Effector memory CD4-positive, alpha-beta T cell (primary cell): ENCODE results near the gene PNPLA8.
"Not testable (repeated sequence)": the region's sequence is repeated elsewhere in the genome, so short reads cannot be mapped to it uniquely, and the experiment has no call there.

Experiments
- DNase-seq, 3 donors: peaks; one replicate each; pipeline ENCODE4 v3.0.0-alpha.2; 2020
- H3K27ac ChIP-seq: 2 replicates; pipeline ENCODE4 v1.7.0; 2013; ENCODE audit warnings: mild to moderate bottlenecking, low read length, moderate library complexity; ENCODE audit not compliant: insufficient read depth, poor library complexity, severe bottlenecking
- H3K27me3 ChIP-seq: replicated peaks from 2 replicates; pipeline ENCODE4 v1.7.0; 2013; ENCODE audit warnings: mild to moderate bottlenecking, low read length; ENCODE audit not compliant: insufficient read depth, control insufficient read depth, poor library complexity, severe bottlenecking
- H3K36me3 ChIP-seq: 2 replicates; pipeline ENCODE4 v1.7.0; 2013; ENCODE audit warnings: mild to moderate bottlenecking, low read length, moderate library complexity; ENCODE audit not compliant: control insufficient read depth, insufficient read depth
- H3K4me1 ChIP-seq: 2 replicates; pipeline ENCODE4 v1.7.0; 2013; ENCODE audit warnings: low read length, mild to moderate bottlenecking; ENCODE audit not compliant: control insufficient read depth, insufficient read depth, poor library complexity, severe bottlenecking
- H3K4me3 ChIP-seq: 2 replicates; pipeline ENCODE4 v1.7.0; 2013; ENCODE audit warnings: low read length, low read depth, mild to moderate bottlenecking; ENCODE audit not compliant: insufficient read depth, poor library complexity, severe bottlenecking
- H3K9me3 ChIP-seq: 2 replicates; pipeline ENCODE4 v1.7.0; 2013; ENCODE audit warnings: mild to moderate bottlenecking, low read length, moderate library complexity; ENCODE audit not compliant: control insufficient read depth

The PNPLA8 gene

GRCh38 chr7:108486291-108486966 is 39.5 kb downstream of the PNPLA8 start:
- Histone ChIP-seq H3K36me3 (peaks cover 23% of the 10 kb centered on the region), H3K27ac (no peak overlapping the region), H3K4me1 (no peaks in the 10 kb centered on the region), H3K9me3 (no peaks in the 10 kb centered on the region), H3K27me3 (no peaks in the 10 kb centered on the region), H3K4me3 (no peak overlapping the region)
- no peak for DNase-seq

DNA sequence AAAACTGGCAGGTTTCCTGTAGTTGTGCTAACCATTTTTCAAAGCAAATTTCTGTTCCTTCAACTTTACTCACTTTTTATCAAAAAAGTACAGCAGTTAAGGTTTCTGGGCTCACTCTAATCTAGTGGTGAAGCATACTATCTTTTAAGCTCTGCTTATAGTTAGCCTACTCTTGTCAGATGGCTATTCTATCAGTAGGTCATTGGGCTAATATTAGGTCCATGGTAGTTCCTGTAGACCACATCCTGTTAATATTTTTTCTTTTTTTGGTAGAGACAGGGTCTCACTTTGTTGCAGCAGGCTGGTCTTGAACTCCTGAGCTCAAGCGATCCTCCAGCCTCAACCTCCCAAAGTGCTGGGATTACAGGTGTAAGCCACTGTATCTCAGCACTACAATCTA is 41.8 kb downstream of the PNPLA8 start:
- Histone ChIP-seq H3K36me3 (peaks cover 18% of the 10 kb centered on the region), H3K4me3 (no peak overlapping the region), H3K4me1 (no peaks in the 10 kb centered on the region), H3K9me3 (no peaks in the 10 kb centered on the region), H3K27ac (no peak overlapping the region), H3K27me3 (no peaks in the 10 kb centered on the region)
- DNase-seq, result no peak

DNA sequence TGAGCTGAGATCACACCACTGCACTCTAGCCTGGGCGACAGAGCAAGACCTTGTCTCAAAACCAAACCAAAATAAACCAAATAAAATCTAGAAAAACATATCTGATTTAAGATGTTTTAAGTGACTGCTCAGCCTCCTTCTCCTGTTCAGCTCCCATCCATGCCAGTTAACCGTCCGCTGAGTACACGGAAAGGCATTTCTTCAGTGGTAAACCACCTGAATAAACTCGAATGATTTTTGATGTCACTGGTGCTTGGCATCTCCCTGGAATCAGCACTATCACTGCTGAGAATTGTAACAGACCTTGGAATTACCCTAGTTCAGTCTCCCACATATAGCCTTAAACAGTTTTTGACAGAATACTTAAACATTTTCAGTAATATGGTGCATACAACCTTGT is 45.6 kb downstream of the PNPLA8 start:
- no peak for DNase-seq
- H3K36me3 ChIP-seq, result peaks cover 28% of the 10 kb centered on the region

DNA sequence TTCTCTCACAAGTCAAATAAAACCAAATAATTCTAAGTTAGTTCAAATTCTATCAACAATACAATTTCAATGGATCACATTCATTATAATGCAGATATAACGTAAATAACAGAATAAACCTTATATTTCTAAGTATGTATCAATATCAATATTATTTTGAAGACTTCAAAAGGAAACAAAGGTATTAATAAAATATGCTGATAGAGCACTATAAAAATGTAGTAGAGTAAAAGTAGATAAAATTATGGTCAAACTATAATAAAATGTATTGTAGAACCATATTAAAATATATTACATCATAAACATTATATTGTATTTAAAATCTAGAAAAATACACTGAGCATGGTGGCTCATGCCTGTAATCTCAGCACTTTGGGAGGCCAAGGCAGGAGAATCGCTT is 46.2 kb downstream of the PNPLA8 start:
- H3K27ac ChIP-seq, result no peak overlapping the region
- H3K4me1 ChIP-seq, result no peaks in the 10 kb centered on the region
- DNase-seq, result no peak
- H3K36me3 ChIP-seq, result peaks cover 27% of the 10 kb centered on the region
- no peaks in the 10 kb centered on the region for H3K9me3 ChIP-seq
- H3K27me3 ChIP-seq, result no peaks in the 10 kb centered on the region
- H3K4me3 ChIP-seq, result no peak overlapping the region

More for the DNA sequence above, 45.6 kb downstream of the PNPLA8 start:
- Histone ChIP-seq H3K4me3 (no peak overlapping the region), H3K4me1 (no peaks in the 10 kb centered on the region), H3K27ac (no peak overlapping the region), H3K9me3 (no peaks in the 10 kb centered on the region), H3K27me3 (no peaks in the 10 kb centered on the region)

GRCh38 chr7:108479118-108479517 is 46.8 kb downstream of the PNPLA8 start:
- Histone ChIP-seq H3K36me3 (peaks cover 27% of the 10 kb centered on the region), H3K27me3 (no peaks in the 10 kb centered on the region), H3K27ac (no peak overlapping the region), H3K4me1 (no peaks in the 10 kb centered on the region), H3K9me3 (no peaks in the 10 kb centered on the region), H3K4me3 (no peak overlapping the region)
- DNase-seq, result no peak

DNA sequence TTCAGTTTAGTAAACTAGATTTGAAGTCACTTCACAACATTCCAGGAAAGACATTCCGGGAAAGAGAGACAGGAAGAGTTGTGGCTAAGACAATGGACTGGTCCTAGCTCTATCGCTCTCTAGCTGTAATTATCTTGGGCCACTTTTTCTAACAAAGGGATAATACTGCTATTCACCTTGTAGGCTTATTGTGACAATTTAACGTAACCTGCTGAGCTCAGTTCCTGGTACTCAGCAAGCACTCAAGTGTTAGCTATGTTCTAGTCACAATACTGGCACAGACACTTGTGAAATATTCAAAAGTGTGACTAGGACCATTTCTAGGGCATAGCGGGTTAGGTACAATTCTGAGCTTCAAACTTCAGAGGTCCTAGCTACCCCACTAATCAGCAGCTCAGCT is 57.7 kb downstream of the PNPLA8 start:
- no peak for DNase-seq
- Histone ChIP-seq H3K27me3 (no peaks in the 10 kb centered on the region), H3K27ac (no peak overlapping the region), H3K4me1 (no peaks in the 10 kb centered on the region), H3K9me3 (no peaks in the 10 kb centered on the region), H3K36me3 (no peaks in the 10 kb centered on the region), H3K4me3 (no peak overlapping the region)

DNA sequence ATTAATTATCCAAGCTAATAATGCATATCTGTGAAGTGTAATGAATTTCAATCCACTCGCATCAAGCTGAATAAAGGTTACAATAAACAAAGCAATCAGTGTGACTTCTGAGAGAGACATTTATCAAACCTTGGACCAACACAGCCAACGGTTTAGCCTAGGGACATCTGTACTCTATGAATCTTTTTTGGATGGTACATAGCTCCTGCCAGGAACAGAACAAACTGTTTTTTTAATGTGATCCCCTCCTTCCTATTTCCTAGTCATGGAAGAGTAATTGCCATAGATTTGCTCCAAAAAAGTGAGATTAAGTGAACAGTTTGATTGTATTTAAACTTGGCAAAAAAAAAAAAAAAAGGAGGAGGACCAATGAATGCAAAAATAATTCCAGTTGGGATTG is 58.5 kb downstream of the PNPLA8 start:
- no peaks in the 10 kb centered on the region for H3K27me3 ChIP-seq
- H3K4me3 ChIP-seq, result no peak overlapping the region
- no peaks in the 10 kb centered on the region for H3K36me3 ChIP-seq
- H3K9me3 ChIP-seq, result no peaks in the 10 kb centered on the region
- H3K4me1 ChIP-seq, result no peaks in the 10 kb centered on the region
- no peak for DNase-seq
- no peak overlapping the region for H3K27ac ChIP-seq

GRCh38 chr7:108466322-108466721 is 59.6 kb downstream of the PNPLA8 start:
- not testable (repeated sequence) for DNase-seq, H3K4me1 ChIP-seq, H3K36me3 ChIP-seq, H3K9me3 ChIP-seq, H3K27me3 ChIP-seq, H3K4me3 ChIP-seq, H3K27ac ChIP-seq

GRCh38 chr7:108464743-108465142 is 61.2 kb downstream of the PNPLA8 start:
- H3K27me3 ChIP-seq, result no peaks in the 10 kb centered on the region
- H3K9me3 ChIP-seq, result no peaks in the 10 kb centered on the region
- H3K27ac ChIP-seq, result no peak overlapping the region
- no peaks in the 10 kb centered on the region for H3K4me1 ChIP-seq
- DNase-seq, result no peak
- no peaks in the 10 kb centered on the region for H3K36me3 ChIP-seq
- no peak overlapping the region for H3K4me3 ChIP-seq

GRCh38 chr7:108463613-108464012 is 62.3 kb downstream of the PNPLA8 start:
- H3K27me3 ChIP-seq, result peaks cover 2% of the 10 kb centered on the region
- H3K4me1 ChIP-seq, result no peaks in the 10 kb centered on the region
- no peaks in the 10 kb centered on the region for H3K9me3 ChIP-seq
- DNase-seq, result no peak
- no peak overlapping the region for H3K4me3 ChIP-seq
- H3K36me3 ChIP-seq, result no peaks in the 10 kb centered on the region
- H3K27ac ChIP-seq, result no peak overlapping the region
